HPDE6-E6E7 (cell line): ENCODE measurements around the gene PFDN6.
"Not testable (repeated sequence)": the region's sequence is repeated elsewhere in the genome, so short reads cannot be mapped to it uniquely, and the experiment has no call there.

ENCODE experiments used
- DNase-seq: peaks from one replicate; pipeline ENCODE4 v3.0.0; 2011; ENCODE audit warnings: missing footprints; ENCODE audit errors: extremely low spot score

PFDN6 gene

DNA sequence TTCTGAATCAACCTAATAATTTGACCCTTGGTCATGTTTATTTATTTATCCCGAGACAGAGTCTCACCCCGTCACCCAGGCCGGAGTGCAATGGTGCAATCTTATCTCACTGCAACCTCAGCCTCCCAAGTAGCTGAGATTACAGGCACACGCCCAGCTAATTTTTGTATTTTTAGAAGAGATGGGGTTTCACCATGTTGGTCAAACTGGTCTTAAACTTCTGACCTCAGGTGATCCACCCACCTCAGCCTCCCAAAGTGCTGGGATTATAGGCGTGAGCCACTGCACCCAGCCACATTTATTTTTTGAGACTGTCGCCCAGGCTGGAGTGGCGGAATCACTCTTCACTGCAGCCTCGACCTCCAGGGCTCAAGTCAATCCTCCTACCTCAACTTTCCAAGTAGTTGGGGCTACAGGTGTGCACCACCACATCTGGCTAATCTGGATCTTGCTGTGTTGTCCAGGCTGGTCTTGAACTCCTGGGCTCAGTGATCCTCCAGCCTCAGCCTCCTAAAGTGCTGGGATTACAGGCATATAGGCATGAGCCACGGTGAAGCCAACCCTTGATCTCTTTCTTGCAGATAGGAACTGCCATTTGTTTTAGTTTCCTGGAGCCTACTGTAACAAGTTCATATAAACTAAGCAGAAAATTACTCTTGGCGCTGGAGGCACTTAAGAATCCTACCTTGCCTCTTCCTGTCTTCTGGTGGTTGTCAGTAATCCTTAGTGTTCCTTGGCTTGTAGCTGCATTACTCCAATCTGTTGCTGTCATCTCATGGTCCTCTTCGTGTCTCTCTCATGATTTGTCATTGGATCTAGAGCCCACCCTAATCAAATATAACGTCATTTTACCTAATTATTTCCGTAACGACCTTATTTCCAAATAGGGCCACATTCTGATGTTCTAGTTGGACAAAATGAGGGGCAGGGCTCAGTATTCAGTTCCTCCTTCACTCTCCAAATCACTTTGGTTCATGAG is 15.2 kb upstream of the PFDN6 start:
- DNase-seq, result no peak

DNA sequence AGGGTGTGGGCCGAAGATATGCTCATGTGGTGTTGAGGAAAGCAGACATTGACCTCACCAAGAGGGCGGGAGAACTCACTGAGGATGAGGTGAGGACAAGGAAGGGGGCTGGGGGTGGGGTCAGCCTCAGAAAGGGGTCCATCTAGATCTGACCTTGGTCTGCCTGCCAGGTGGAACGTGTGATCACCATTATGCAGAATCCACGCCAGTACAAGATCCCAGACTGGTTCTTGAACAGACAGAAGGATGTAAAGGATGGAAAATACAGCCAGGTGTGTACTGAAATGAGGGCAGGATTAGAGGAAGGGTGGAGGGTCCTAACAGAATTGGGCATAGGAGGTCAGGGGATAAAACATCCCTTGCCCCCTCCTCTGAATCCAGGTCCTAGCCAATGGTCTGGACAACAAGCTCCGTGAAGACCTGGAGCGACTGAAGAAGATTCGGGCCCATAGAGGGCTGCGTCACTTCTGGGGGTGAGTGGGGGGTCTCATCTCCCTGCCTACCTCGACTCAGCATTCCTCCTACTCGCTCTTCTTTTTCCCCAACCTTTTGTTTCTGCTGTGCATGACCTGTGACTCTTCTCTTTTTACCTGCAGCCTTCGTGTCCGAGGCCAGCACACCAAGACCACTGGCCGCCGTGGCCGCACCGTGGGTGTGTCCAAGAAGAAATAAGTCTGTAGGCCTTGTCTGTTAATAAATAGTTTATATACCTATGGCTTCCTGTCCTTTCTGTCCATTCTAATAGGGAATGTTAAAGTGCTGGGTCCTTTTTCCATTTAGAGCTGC is 13.4 kb upstream of the PFDN6 start:
- DNase-seq, result not testable (repeated sequence)

DNA sequence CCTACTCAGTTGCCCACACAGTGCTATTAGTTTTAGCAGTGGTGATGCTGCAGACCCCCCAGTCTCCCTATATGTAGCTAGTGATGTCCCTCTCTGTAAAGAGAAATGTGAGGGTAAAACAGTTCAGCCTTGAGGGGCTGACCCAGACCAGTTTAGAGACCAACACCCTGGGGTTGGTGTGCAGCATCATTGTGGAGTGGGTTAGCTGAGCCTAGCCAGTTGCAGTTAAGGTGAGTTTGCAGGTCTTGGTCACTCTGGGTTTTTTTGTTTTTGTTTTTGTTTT is 12.9 kb upstream of the PFDN6 start:
- no peak for DNase-seq

DNA sequence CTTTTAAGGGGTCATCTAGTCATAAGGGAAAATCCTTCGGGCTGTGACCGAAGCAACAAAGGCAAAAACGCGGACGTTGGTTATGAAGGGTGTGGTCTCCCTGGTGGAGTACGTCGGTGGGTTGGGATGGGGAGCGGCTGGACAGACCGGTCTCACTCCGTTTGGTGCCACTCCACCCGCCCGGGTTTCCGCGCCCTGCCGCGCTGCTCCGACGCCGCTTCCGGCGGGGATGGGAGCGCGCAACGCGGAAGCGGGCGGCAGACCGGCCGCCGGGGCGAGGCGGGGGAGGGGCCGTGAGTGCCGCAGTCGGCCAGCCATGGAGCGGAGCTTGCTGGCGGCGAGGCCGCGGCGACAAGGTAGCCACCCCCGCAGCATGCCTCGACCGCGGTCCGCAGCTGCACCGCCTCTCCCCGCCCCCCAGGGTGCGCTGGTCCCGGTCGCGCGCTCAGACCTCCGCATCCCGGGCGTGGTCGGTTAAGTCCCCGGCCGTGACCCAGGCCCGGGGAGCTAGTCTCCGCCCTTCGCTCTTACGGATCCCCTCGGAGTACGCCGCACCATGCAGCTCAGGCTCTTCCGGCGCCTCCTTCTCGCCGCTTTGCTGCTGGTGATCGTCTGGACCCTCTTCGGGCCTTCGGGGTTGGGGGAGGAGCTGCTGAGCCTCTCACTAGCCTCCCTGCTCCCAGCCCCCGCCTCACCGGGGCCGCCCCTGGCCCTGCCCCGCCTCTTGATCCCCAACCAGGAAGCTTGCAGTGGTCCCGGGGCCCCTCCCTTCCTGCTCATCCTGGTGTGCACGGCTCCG is 12.3 kb upstream of the PFDN6 start, which contains the start of gene B3GALT4:
Gene B3GALT4, plus strand, starts transcription at position 260 of the 799 bp plus-strand sequence. Its CDS starts 297 bp downstream, at position 557.
- DNase-seq, result peak; percentile 90

DNA sequence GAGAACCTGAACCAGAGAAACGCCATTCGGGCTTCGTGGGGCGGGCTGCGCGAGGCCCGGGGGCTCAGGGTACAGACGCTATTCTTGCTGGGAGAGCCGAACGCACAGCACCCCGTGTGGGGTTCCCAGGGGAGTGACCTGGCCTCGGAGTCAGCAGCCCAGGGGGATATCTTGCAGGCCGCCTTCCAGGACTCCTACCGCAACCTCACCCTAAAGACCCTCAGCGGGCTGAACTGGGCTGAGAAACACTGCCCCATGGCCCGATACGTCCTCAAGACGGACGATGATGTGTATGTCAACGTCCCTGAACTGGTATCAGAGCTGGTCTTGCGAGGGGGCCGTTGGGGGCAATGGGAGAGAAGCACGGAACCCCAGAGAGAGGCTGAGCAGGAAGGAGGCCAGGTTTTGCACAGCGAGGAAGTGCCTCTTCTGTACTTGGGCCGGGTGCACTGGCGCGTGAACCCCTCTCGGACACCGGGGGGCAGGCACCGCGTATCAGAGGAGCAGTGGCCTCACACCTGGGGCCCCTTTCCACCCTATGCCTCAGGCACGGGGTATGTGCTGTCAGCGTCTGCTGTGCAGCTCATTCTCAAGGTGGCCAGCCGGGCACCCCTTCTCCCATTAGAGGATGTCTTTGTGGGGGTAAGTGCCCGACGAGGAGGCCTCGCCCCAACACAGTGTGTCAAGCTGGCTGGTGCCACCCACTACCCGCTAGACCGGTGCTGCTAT is 11.6 kb upstream of the PFDN6 start:
- DNase-seq, result no peak

DNA sequence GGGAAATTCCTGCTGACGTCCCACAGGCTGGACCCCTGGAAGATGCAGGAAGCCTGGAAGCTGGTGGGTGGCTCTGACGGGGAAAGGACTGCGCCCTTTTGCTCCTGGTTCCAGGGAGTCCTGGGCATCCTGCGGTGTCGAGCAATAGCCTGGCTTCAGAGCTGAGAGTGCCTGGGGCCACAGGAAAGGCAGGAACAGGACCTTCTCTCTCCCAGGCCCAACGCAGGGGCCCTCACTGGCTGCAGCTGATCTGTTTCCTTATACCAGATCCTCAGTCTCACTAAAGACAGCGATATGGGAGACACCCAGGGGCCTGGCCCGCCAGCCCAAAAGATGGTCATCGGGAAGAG is 11.0 kb upstream of the PFDN6 start:
- no peak for DNase-seq

DNA sequence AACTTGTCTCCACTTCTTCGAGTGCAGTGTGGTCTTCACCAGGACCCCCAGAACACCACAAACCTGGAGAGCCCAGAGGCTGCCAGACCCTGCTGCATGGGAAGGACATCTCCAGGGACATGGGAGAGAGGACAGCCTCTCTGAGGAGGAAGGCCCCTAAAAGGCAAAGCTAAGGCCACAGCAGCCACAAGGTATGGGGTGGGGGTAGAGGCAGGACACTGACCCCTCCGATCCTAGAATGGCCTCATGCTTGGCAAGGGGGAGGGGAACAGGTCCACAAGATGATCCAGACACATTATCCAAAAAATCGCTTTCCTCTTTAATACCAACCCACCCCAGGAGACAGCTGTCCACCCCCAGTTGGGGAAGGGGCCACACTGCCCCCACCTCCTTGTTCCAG is 10.6 kb upstream of the PFDN6 start:
- no peak for DNase-seq

DNA sequence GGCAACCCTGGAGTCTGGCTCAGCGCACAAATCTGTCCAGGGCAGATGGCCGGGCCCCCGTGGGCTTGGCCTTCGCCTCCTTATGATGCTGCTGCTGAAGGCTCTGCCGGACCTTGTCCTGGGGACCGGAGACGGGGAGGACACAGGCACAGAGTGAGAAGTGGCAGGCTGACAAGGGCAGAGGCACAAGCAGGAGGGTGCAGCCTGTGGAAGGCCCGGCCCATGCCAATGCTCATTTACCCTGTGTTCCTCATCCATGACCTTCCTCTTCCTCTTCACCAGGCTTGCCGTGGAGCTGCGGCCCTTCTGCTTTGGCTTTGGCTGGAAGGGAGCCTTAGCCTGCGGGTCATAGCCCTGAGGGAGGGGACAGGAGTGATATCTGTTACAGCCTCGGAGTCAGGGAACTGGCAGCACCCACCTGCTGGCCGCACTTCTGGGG is 10.1 kb upstream of the PFDN6 start:
- DNase-seq, result no peak

DNA sequence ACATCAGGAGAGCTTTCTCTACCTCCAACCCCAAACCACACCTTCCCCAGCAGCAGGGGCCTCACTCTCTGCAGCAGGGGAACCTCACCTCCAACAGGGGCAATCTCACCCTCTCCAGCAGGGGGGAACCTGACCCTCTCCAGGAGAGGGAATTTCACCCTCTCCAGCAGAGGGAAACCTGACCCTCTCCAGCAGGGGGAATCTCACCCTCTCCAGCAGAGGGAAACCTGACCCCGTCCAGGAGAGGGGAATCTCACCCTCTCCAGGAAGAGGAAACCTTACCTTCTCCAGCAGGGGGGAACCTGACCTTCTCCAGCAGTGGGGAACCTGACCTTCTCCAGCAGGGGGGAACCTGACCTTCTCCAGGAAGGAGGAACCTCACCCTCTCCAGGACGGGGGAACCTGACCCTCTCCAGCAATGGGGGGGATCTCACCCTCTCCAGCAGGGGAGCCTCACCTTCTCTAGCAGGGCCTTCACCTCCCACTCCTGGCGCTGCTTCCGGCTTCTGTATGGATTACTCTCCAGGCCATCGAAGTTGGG is 9.4 kb upstream of the PFDN6 start:
- DNase-seq, result peak; percentile 72

DNA sequence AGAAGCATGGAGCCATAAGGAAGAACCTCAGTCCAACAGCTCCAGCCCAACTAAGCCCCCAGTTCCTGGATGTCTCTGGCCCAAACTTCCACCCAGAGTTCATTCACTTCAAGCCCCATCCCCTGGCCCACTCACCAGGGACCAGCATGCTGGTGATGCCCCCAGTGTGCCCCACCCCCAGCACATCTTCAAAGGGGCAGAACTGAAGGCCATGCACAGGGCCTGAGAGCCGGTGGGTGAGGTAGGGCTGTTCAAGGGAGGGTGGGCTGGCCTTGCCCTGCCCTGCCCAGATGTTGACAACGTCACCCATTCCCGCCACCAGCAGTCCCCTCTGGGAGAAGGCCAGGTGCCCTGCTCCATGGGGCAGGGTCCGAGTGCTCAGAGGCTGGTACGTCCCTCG is 8.9 kb upstream of the PFDN6 start:
- DNase-seq, result no peak

DNA sequence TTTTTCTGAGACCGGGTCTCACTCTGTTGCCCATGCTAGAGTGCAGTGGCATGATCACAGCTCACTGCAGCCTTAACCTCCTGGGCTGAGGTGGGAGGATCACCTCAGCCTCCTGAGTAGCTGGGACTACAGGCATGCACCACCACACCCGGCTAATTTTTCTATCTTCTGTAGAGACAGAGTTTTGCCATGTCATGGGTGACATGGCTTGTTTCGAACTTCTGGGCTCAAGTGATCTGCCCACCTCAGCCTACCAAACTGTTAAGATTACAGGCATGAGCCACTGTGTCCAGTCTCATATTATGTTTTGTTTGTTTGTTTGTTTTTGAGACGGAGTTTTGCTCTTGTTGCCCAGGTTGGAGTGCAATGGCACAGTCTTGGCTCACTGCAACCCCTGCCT is 4.2 kb upstream of the PFDN6 start:
- not testable (repeated sequence) for DNase-seq

DNA sequence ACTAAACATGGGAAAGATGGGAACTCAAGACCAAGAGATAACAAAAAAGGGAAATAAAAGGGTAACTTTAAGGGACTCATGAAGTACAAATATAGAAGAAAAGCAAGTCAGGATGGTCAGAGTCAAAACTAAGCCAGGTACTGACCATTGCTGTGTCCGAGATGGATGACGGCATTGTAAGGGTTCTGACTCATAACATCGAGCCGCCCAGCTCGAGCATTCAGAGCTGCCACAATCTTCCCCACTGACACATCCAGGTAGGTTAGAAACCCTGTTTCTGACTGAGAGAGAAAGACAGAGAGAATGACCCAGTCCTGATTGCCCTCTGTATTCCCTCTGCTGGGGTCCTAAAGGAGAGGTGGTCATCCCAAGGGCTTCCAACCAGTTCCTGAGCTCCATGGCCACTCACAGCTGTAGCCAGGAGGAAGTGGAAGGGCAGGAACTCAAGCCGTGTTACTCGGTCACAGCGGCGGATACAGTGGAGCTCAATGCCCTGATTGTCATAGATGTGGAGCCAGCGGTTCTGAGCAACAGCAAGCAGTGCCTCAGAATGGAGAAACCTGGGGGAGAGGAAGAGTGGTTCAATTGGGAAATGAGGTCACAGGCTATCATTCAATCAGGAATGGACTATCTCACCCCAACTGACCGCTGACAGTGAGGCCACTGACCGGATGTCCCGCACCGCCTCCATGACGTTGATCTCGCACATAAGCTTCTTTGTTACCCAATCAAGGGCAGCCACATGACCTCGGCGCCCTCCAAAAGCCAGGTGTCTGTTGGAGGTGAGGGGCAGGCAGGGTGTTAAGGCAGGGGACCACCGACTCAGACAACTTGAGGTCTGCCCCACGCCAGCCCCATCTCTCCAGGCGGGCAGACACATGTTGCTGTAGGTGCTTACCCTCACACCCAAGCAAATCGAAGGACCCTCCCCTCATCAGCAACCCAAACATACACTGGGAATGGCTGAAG is 2.2 kb upstream of the PFDN6 start:
- DNase-seq, result no peak

DNA sequence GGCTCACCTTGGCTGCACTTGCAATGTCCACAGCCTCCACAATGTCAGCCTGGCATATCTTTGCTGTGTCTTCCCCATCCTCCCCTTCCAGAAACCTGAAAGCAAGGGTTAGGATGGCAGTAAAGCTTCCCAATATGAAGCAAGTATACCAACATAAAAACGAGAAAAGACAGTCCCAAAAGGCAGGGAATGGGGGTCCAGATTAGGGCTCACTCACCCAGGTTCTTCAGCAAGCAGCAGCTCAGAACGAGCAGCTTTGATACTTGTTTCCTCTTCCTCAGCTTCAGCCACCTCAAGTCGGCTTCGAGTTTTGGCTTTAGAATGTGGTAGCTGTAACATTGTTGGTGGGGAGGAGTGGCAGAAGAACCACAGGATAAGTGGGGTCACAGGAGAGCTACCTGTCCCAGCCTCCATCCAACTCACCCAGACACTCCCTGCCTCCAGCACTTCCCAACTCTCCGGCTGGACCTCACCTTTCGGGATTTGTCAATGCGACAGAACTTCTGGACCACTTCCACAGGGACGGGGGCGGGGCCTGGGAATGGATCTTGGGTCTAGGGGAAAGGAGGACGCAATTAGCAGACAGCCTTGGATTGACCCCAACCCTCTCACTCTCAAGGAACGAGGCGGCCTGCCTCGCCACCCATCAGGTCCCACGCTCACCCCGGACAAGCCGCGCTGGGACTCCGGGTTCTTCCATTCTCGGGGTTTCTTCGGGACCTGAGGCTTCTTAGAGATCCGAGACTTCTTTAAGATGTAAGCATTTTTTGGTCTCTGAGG is 1.1 kb upstream of the PFDN6 start:
- no peak for DNase-seq

DNA sequence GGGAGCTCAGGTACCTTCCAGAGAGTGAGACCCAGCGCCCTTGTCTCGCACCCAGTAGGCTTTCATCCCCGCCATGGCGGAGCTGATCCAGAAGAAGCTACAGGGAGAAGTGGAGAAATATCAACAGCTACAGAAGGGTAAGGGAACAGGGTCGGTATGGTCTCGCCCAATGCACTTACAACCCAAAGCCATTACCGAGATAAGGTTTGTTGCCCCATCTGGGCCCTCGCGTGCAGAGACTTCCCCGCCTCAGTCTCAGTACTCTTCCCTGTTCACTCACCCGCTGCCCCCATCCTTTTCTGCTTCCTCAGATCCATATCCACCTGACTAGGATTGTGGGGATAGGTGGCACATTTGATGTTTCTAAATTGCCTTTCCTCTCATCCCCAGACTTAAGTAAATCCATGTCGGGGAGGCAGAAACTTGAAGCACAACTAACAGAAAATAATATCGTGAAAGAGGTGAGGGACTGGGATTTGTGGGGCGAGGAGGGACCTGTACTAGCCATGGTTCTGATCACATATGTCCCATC is 449 bp downstream of the PFDN6 start:
- no peak for DNase-seq

DNA sequence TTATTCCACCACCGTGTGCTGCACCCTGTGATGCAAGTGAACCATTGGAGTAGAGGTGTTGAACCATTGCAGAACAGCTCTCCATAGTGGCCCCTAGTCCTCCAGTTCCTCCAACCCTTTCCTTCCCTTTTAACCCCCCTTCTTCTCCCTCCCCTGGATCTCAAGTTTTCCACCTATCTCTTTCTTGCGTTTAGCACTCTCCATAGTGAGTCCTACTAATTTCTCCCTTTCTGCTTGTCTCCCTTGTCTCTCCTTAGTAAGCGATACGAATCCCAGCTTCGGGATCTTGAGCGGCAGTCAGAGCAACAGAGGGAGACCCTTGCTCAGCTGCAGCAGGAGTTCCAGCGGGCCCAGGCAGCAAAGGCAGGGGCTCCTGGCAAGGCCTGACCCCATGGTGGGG is 1.1 kb downstream of the PFDN6 start:
- no peak for DNase-seq

DNA sequence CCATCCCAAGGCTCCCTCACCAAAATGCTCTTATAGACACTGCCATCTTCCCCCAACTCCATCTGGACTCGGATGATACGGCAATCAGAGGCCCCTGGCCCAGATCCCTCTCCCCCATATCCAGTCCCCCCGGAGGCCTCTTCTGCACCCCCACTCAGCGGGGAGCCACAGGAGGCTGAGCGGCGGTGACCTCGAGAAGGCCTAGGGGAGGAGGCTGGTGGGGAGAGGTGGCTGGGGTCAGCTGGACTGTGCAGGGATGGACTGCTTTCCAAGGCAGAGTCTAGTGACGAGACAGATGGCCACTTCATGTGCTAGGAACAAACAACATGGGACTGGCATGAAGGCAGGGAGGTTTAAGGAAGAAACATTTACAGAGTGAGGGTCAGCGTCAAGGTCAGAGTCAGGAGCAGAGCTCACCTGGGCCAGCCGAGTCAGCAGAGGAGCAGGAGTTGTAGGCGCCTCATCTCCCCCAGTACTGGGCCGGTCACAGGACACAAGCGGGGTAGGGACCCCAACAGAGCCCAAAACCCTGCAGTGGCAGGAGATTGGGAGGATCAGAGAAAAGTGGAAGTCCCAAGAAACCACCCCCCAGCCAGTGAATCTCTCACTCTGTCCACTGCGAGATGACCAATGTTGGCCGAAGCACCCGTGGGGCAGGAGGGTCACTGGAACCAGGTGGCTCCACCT is 3.7 kb downstream of the PFDN6 start:
- DNase-seq, result no peak

DNA sequence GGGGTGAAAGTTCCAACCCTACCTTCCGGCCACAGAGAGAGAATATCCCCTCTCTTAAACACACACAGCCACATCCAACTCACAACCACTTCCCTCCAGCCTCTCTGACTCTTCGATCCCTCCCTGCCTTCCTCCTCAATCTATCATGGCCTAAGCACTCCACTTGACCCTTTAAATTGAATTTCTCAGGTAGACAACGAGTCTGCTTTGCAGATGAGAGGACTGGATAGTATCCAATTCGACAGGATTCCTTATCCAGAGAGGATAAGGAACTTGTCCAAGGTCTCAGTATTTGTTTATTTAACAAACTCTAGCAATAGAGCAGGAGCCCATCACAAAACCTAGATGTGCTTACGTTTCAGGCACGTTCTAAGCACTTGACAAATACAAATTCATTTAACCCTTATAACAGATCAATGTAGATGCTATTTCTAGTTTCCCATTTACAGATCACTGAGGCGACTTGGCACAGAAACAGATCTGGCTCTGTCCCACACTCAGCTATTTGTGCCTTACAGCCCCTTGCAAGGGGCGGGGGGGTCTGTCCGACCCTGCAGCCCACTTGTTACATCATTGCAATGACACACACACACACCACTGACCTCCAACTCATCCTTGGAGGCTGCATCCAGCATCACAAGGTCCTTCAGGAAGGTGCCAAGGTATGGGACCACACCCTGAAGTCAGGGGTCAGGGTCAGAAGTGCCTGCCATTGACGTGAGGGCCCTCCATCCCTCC is 4.9 kb downstream of the PFDN6 start:
- no peak for DNase-seq
